K562 (cell line): ENCODE results near the gene ZFYVE26.

Source experiments
- EHMT2 ChIP-seq: fragments of 450-650 bp; IDR thresholded peaks from 2 replicates; pipeline ENCODE4 v1.6.1; 2018; ENCODE audit warnings: antibody characterized with exemption
- ELK1 ChIP-seq: sonication (generic); formaldehyde crosslinking; IDR thresholded peaks from 2 replicates; pipeline ENCODE4 v1.8.1; 2022; ENCODE audit warnings: missing genetic modification reagents
- EP300 ChIP-seq: IDR thresholded peaks from 2 replicates; pipeline ENCODE4 v1.6.1; 2012; ENCODE audit warnings: low read length, improper control_type of control experiment
- EZH2 ChIP-seq: IDR thresholded peaks from 2 replicates; pipeline ENCODE4 v1.6.1; 2012; ENCODE audit warnings: low read depth, mild to moderate bottlenecking, inconsistent platforms, low read length, borderline replicate concordance
- NCOA2 ChIP-seq, 2 experiments: fragments of 450-650 bp; IDR thresholded peaks; 2 replicates each; pipeline ENCODE4 v1.6.1; 2018; ENCODE audit warnings: mild to moderate bottlenecking in 2 of 2, moderate library complexity in 1 of 2; ENCODE audit not compliant: partially characterized antibody in 2 of 2
- PHTF2 ChIP-seq: fragments of 250-450 bp; sonication (Bioruptor Pico); IDR thresholded peaks from 2 replicates; pipeline ENCODE4 v1.5.0; 2021; ENCODE audit warnings: mild to moderate bottlenecking
- PRPF4 ChIP-seq: fragments of 200-400 bp; formaldehyde crosslinking; IDR thresholded peaks from one replicate; pipeline ENCODE4 v1.6.1; 2017; ENCODE audit warnings: low read length, low read depth, mild to moderate bottlenecking; ENCODE audit not compliant: insufficient read depth, poor library complexity, severe bottlenecking
- SP2 ChIP-seq: IDR thresholded peaks from 2 replicates; pipeline ENCODE4 v1.6.1; 2011; ENCODE audit warnings: mild to moderate bottlenecking, low read depth, low read length, moderate library complexity; ENCODE audit not compliant: poor library complexity, severe bottlenecking; ENCODE audit errors: extremely low read depth
- ZNF174 ChIP-seq: fragments of 250-450 bp; sonication (Bioruptor Pico); IDR thresholded peaks from 2 replicates; pipeline ENCODE4 v1.4.0; 2020; ENCODE audit warnings: mild to moderate bottlenecking
- TF ChIP-seq, protein P1 (sequence below), 3 experiments: IDR thresholded peaks in 2 of 3; conservative IDR thresholded peaks in 1 of 3; 2 replicates each; pipeline ENCODE4 v1.5.1; 2011 to 2012; ENCODE audit warnings: low read length in 3 of 3, mild to moderate bottlenecking in 3 of 3, control low read depth in 2 of 3, improper control_type of control experiment in 1 of 3, inconsistent platforms in 1 of 3, low read depth in 1 of 3, mixed read lengths in 1 of 3, moderate library complexity in 1 of 3; ENCODE audit not compliant: insufficient read depth in 2 of 3

GRCh38 chr14:67703997-67704396 lies 112.4 kb downstream of the ZFYVE26 start:
- no peak for TF ChIP-seq SP2
- TF ChIP-seq, protein P1, sequence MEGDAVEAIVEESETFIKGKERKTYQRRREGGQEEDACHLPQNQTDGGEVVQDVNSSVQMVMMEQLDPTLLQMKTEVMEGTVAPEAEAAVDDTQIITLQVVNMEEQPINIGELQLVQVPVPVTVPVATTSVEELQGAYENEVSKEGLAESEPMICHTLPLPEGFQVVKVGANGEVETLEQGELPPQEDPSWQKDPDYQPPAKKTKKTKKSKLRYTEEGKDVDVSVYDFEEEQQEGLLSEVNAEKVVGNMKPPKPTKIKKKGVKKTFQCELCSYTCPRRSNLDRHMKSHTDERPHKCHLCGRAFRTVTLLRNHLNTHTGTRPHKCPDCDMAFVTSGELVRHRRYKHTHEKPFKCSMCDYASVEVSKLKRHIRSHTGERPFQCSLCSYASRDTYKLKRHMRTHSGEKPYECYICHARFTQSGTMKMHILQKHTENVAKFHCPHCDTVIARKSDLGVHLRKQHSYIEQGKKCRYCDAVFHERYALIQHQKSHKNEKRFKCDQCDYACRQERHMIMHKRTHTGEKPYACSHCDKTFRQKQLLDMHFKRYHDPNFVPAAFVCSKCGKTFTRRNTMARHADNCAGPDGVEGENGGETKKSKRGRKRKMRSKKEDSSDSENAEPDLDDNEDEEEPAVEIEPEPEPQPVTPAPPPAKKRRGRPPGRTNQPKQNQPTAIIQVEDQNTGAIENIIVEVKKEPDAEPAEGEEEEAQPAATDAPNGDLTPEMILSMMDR (IDR thresholded peaks at IDR 0.05 in 2 of 3, conservative IDR thresholded peaks at IDR 0.05 in 1 of 3; ENCODE audit: insufficient read depth in 2 of 3, low read depth in 1 of 3, low read length in 3 of 3), result no peak
- TF ChIP-seq ZNF174 (CRISPR knock-in tag), result no peak
- no peak for TF ChIP-seq PRPF4
- TF ChIP-seq NCOA2 (IDR thresholded peaks at IDR 0.05; ENCODE audit: partially characterized antibody in 2 of 2), result no peak
- TF ChIP-seq EZH2, result no peak
- no peak for TF ChIP-seq EHMT2
- no peak for TF ChIP-seq ELK1 (CRISPR knock-in tag)
- no peak for TF ChIP-seq EP300
- no peak for TF ChIP-seq PHTF2
